GM18508 (cell line): ENCODE results near the gene MCRS1.

Experiments used
- ATAC-seq: cut with Tn5 transposase; IDR thresholded peaks from one replicate; pipeline ENCODE4 v1.9.1; 2021; ENCODE audit warnings: moderate number of reproducible peaks; ENCODE audit not compliant: insufficient read depth, unreplicated experiment

The MCRS1 gene

GRCh38 chr12:49557917-49558215 lies 10.1 kb downstream of the MCRS1 start:
- no peak for ATAC-seq

DNA sequence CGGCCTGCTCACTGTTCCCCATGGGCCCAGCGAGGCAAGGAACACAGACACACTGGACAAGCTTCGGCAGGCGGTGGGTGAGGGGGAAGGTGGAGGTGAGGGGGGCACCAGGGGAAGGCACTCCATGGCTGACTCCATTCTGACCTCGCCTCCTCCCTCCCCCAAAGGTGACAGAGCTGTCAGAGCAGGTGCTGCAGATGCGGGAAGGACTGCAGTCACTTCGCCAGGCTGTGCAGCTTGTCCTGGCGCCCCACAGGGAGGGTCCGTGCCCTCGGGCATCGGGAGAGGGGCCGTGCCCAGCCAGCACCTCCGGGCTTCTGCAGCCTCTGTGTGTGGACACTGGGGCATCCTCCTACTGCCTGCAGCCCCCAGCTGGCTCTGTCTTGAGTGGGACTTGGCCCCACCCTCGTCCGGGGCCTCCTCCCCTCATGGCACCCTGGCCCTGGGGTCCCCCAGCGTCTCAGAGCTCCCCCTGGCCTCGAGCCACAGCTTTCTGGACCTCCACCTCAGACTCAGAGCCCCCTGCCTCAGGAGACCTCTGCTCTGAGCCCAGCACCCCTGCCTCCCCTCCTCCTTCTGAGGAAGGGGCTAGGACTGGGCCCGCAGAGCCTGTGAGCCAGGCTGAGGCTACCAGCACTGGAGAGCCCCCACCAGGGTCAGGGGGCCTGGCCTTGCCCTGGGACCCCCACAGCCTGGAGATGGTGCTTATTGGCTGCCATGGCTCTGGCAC lies 10.6 kb downstream of the MCRS1 start:
- no peak for ATAC-seq

DNA sequence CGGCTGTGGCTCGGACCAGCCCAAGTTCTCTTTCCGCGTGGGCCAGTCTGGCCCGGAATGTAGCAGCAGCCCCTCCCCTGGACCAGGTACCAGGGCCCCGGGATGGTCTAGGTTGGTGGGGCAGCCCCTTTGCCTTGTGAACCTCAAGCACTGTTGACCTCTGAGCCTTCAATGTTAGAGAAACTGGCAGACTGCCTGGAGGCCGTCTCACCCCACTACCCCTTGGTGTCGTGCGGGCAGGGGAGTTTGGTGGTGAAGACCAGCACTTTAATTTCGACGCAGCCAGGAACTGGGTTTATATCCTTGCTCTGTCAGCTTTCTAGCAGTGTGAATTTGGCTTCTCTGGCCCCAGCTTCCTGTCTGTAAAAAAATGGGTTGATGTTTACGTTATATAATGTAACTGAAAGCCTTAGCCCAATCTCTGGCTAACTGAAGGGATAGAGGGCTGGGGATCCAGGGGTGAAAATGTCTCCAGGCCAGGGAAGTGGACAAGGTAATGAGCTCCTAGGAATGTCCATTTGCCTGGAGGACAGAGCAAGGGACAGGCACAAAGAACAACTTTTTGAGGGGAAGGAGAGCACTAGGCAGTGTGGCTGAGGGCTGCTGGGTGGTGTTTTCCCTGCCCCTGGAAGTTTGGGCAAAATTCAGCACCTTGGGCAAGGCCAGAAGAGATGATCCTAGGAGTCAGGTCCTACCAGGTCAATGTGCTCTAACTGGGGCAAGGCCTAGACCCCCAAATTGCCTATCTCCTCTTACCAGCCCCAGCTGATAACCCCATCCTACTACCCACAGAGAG lies 11.4 kb downstream of the MCRS1 start:
- no peak for ATAC-seq

- no peak for ATAC-seq
Observed at GRCh38 chr12:49555631-49556390, 12.1 kb downstream of the MCRS1 start.

DNA sequence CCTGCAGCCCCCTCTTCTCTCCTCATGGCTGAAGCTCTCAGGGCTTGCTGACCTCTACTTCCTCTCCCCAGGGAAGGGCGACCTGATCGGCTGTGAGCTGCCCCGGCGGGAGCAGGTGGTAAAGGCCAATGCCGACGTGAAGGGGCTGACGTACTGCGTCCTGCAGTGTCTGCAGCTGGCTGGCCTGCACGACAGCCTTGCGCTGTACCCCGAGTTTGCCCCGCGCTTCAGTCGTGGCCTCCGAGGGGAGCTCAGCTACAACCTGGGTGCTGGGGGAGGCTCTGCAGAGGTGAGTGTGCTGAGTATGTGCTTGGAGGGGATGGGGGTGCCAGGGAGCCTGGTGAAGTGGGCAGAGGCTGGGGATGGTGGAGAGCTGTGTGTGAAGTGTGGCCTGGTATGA lies 13.7 kb downstream of the MCRS1 start:
- no peak for ATAC-seq

- ATAC-seq: no peak
Observed at GRCh38 chr12:49553512-49554088, 14.3 kb downstream of the MCRS1 start.

DNA sequence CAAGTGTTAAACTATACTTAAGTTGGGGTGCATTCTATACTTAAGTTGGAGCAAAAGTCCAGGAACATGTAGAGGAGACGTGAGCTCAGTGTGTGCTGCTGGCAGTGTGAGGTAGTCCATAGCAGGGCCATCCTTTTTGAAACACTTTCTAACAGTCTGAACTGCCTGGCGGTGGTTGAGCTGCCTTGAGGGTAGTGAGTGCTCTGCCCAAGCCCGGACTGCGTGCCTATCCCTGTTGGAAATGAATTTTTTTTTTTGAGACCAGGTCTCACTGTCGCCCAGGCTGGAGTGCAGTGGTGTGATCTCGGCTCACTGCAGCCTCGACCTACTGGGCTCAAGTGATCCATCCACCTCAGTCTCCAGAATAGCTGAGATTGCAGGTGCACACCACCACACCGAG lies 15.0 kb downstream of the MCRS1 start:
- no peak for ATAC-seq

- ATAC-seq: no peak
Observed at GRCh38 chr12:49552425-49552824, 15.5 kb downstream of the MCRS1 start.

GRCh38 chr12:49552014-49552413 lies 15.9 kb downstream of the MCRS1 start:
- no peak for ATAC-seq

- ATAC-seq: no peak
Observed at GRCh38 chr12:49550693-49551252, 17.2 kb downstream of the MCRS1 start.

GRCh38 chr12:49549735-49550692 lies 17.9 kb downstream of the MCRS1 start:
- no peak for ATAC-seq

- no peak for ATAC-seq
Observed at GRCh38 chr12:49548822-49549648, 18.9 kb downstream of the MCRS1 start.

GRCh38 chr12:49548481-49548821 lies 19.5 kb downstream of the MCRS1 start:
- no peak for ATAC-seq

- ATAC-seq: no peak
Observed at GRCh38 chr12:49547090-49547690, 20.8 kb downstream of the MCRS1 start.

DNA sequence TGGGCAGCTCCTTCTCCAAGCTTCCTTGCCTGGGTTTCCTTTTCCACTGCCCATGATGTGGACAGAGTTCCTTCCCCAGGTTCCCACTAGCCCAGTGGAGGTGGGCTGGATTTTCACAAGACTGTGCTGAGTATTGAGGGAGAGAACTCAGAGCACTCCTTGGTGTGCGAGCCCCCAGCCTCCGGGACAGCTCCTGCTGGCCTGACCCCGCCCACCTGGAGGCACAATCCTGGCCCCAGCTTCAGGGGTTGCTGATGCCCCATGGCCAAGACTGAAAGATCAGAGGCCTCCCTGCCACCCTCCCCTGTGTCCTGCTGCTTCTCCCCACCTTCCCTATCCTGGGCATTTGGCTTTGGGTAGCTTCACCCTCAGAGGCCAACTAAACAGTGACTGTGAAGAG lies 21.5 kb downstream of the MCRS1 start:
- no peak for ATAC-seq

DNA sequence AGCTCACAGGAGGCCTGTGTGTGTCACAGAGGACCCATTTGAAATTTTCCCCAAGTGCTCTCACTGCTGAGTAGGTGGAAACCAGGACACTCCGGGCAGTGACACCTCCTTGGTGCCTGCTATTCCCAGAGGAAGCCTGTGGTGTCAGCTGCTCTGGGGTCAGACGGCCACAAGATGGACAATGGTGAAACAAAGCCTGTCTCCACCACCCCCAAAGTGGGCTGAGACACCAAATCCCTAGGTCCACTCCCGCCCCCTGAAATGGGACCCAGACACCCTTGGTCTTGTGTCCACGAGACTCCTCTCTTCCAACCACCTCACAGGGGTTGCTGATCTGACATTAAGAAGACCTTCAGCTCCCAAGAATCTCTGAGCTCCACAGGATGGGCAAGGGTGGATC lies 22.1 kb downstream of the MCRS1 start:
- no peak for ATAC-seq

- no peak for ATAC-seq
Observed at GRCh38 chr12:49543914-49544815, 23.8 kb downstream of the MCRS1 start.
